GM23338 (cell line): ENCODE measurements around the gene C22orf23. TPM values are rescaled to one million over a fixed set of nuclear protein-coding genes. Genes with fewer than 3 reads are reported as not detected.

Source experiments
- JUNB ChIP-seq: IDR thresholded peaks from one replicate; pipeline ENCODE4 v1.6.1; 2016; ENCODE audit warnings: antibody characterized with exemption; ENCODE audit not compliant: unreplicated experiment
- POLR2AphosphoS5 ChIP-seq: IDR thresholded peaks from 2 replicates; pipeline ENCODE4 v1.6.1; 2016; ENCODE audit warnings: antibody characterized with exemption, low read depth
- ZNF114 ChIP-seq: fragments of 250-450 bp; sonication (Bioruptor Pico); IDR thresholded peaks from 2 replicates; pipeline ENCODE4 v1.5.0; 2020; ENCODE audit warnings: mild to moderate bottlenecking, moderate library complexity
- polyA plus RNA-seq: library from polyadenylated mRNA; unstranded; fragments of >200 nt; fragmentation: Nextera tagmentation; extraction: Ambion mirVana; gene quantifications from 2 replicates; pipeline ENCODE4 v1.2.1, GENCODE V29; 2016
- total RNA-seq: library from RNA; depleted of rRNA; stranded (reverse); fragments of >200 nt; shearing (Covaris generic); gene quantifications from 2 replicates; pipeline ENCODE4 v1.2.3, GENCODE V29; 2014
- TF ChIP-seq, protein P1 (sequence below): fragments of 250-450 bp; sonication (Bioruptor Pico); IDR thresholded peaks from 2 replicates; pipeline ENCODE4 v1.5.0; 2020; ENCODE audit warnings: mild to moderate bottlenecking, moderate library complexity
- TF ChIP-seq, protein P2 (sequence below): IDR thresholded peaks from one replicate; pipeline ENCODE4 v1.6.1; 2018; ENCODE audit warnings: antibody characterized with exemption; ENCODE audit not compliant: unreplicated experiment
- TF ChIP-seq, protein P3 (sequence below): IDR thresholded peaks from 2 replicates; pipeline ENCODE4 v1.6.1; 2016; ENCODE audit warnings: antibody characterized with exemption

C22orf23 gene
- total and polyA plus RNA-seq, 2 experiments from 2014 or later = 0.38 TPM; not detected in 1

DNA sequence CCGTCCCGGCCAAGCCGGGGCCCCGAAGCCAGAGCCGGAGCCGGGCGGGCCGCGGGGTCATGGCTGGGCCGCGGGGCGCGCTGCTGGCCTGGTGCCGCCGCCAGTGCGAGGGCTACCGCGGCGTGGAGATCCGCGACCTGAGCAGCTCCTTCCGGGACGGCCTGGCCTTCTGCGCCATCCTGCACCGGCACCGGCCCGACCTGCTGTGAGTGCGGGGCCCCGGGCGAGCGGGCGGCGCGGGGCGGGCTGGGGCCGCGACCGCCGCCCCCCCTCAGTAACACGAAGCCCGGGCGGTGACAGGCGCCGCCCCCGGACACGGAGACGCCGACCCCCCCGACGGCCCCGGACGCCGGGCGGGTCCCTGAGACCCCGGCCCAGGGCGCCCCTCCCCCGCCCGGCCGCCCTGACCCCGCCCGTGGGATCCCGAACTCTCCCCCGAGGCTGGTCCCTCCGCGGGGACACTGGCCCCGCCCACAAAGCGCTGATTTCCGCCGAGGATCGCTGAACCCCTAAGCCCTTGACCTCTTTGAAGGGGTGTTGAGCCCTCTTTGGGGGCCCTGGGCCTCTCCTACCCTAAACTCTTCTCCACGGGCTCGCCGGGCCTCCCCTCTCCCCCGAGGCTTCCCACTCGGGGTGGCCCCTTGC, 46.9 kb downstream of the C22orf23 start (continued):
- TF ChIP-seq, protein P1, sequence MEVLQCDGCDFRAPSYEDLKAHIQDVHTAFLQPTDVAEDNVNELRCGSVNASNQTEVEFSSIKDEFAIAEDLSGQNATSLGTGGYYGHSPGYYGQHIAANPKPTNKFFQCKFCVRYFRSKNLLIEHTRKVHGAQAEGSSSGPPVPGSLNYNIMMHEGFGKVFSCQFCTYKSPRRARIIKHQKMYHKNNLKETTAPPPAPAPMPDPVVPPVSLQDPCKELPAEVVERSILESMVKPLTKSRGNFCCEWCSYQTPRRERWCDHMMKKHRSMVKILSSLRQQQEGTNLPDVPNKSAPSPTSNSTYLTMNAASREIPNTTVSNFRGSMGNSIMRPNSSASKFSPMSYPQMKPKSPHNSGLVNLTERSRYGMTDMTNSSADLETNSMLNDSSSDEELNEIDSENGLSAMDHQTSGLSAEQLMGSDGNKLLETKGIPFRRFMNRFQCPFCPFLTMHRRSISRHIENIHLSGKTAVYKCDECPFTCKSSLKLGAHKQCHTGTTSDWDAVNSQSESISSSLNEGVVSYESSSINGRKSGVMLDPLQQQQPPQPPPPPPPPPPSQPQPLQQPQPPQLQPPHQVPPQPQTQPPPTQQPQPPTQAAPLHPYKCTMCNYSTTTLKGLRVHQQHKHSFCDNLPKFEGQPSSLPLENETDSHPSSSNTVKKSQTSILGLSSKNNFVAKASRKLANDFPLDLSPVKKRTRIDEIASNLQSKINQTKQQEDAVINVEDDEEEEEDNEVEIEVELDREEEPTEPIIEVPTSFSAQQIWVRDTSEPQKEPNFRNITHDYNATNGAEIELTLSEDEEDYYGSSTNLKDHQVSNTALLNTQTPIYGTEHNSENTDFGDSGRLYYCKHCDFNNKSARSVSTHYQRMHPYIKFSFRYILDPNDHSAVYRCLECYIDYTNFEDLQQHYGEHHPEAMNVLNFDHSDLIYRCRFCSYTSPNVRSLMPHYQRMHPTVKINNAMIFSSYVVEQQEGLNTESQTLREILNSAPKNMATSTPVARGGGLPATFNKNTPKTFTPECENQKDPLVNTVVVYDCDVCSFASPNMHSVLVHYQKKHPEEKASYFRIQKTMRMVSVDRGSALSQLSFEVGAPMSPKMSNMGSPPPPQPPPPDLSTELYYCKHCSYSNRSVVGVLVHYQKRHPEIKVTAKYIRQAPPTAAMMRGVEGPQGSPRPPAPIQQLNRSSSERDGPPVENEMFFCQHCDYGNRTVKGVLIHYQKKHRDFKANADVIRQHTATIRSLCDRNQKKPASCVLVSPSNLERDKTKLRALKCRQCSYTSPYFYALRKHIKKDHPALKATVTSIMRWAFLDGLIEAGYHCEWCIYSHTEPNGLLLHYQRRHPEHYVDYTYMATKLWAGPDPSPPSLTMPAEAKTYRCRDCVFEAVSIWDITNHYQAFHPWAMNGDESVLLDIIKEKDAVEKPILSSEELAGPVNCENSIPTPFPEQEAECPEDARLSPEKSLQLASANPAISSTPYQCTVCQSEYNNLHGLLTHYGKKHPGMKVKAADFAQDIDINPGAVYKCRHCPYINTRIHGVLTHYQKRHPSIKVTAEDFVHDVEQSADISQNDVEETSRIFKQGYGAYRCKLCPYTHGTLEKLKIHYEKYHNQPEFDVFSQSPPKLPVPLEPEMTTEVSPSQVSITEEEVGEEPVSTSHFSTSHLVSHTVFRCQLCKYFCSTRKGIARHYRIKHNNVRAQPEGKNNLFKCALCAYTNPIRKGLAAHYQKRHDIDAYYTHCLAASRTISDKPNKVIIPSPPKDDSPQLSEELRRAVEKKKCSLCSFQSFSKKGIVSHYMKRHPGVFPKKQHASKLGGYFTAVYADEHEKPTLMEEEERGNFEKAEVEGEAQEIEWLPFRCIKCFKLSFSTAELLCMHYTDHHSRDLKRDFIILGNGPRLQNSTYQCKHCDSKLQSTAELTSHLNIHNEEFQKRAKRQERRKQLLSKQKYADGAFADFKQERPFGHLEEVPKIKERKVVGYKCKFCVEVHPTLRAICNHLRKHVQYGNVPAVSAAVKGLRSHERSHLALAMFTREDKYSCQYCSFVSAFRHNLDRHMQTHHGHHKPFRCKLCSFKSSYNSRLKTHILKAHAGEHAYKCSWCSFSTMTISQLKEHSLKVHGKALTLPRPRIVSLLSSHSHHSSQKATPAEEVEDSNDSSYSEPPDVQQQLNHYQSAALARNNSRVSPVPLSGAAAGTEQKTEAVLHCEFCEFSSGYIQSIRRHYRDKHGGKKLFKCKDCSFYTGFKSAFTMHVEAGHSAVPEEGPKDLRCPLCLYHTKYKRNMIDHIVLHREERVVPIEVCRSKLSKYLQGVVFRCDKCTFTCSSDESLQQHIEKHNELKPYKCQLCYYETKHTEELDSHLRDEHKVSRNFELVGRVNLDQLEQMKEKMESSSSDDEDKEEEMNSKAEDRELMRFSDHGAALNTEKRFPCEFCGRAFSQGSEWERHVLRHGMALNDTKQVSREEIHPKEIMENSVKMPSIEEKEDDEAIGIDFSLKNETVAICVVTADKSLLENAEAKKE = no peak
- TF ChIP-seq, protein P2, sequence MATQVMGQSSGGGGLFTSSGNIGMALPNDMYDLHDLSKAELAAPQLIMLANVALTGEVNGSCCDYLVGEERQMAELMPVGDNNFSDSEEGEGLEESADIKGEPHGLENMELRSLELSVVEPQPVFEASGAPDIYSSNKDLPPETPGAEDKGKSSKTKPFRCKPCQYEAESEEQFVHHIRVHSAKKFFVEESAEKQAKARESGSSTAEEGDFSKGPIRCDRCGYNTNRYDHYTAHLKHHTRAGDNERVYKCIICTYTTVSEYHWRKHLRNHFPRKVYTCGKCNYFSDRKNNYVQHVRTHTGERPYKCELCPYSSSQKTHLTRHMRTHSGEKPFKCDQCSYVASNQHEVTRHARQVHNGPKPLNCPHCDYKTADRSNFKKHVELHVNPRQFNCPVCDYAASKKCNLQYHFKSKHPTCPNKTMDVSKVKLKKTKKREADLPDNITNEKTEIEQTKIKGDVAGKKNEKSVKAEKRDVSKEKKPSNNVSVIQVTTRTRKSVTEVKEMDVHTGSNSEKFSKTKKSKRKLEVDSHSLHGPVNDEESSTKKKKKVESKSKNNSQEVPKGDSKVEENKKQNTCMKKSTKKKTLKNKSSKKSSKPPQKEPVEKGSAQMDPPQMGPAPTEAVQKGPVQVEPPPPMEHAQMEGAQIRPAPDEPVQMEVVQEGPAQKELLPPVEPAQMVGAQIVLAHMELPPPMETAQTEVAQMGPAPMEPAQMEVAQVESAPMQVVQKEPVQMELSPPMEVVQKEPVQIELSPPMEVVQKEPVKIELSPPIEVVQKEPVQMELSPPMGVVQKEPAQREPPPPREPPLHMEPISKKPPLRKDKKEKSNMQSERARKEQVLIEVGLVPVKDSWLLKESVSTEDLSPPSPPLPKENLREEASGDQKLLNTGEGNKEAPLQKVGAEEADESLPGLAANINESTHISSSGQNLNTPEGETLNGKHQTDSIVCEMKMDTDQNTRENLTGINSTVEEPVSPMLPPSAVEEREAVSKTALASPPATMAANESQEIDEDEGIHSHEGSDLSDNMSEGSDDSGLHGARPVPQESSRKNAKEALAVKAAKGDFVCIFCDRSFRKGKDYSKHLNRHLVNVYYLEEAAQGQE = no peak
- TF ChIP-seq, protein P3, sequence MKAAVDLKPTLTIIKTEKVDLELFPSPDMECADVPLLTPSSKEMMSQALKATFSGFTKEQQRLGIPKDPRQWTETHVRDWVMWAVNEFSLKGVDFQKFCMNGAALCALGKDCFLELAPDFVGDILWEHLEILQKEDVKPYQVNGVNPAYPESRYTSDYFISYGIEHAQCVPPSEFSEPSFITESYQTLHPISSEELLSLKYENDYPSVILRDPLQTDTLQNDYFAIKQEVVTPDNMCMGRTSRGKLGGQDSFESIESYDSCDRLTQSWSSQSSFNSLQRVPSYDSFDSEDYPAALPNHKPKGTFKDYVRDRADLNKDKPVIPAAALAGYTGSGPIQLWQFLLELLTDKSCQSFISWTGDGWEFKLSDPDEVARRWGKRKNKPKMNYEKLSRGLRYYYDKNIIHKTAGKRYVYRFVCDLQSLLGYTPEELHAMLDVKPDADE = no peak
- no peak for TF ChIP-seq JUNB
- no peak for TF ChIP-seq ZNF114
- TF ChIP-seq POLR2AphosphoS5 = no peak
